Hepatocyte (in vitro differentiated cells): ENCODE results near the gene WNT1.

Source experiments
- EZH2 ChIP-seq: fragments of 200-600 bp; sonication (generic); IDR thresholded peaks from 2 replicates; pipeline ENCODE4 v1.6.1; 2016; ENCODE audit warnings: antibody characterized with exemption, mild to moderate bottlenecking, borderline replicate concordance
- EZH2phosphoT487 ChIP-seq: fragments of 200-600 bp; sonication (generic); IDR thresholded peaks from one replicate; pipeline ENCODE4 v1.6.1; 2018; ENCODE audit warnings: antibody characterized with exemption, mild to moderate bottlenecking, low read depth, moderate library complexity; ENCODE audit not compliant: unreplicated experiment, severe bottlenecking
- TF ChIP-seq, protein P1 (sequence below): fragments of 200-600 bp; sonication (generic); IDR thresholded peaks from 2 replicates; pipeline ENCODE4 v1.5.1; 2016; ENCODE audit warnings: antibody characterized with exemption, mild to moderate bottlenecking; ENCODE audit not compliant: poor library complexity

DNA sequence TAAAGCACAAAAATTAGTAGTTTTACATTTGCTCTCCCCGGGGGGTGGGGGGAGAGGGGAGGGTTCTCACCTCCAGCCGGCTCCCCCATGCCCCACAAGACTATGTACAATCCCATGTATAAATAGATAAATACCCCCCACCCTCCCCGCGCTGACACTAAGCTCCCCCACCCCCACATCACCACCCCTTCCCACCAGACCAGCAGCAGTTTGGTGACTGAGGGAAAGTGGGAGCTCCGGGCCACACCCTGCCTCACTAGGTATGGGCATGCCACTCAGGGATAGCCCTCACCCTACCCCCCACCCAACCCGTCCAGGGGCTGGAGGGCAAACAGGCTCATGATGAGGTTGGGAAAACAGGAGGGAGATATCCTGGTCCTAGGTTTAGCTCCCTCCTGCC, 42.3 kb downstream of the WNT1 start:
- TF ChIP-seq, protein P1, sequence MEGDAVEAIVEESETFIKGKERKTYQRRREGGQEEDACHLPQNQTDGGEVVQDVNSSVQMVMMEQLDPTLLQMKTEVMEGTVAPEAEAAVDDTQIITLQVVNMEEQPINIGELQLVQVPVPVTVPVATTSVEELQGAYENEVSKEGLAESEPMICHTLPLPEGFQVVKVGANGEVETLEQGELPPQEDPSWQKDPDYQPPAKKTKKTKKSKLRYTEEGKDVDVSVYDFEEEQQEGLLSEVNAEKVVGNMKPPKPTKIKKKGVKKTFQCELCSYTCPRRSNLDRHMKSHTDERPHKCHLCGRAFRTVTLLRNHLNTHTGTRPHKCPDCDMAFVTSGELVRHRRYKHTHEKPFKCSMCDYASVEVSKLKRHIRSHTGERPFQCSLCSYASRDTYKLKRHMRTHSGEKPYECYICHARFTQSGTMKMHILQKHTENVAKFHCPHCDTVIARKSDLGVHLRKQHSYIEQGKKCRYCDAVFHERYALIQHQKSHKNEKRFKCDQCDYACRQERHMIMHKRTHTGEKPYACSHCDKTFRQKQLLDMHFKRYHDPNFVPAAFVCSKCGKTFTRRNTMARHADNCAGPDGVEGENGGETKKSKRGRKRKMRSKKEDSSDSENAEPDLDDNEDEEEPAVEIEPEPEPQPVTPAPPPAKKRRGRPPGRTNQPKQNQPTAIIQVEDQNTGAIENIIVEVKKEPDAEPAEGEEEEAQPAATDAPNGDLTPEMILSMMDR, result no peak
- no peak for TF ChIP-seq EZH2phosphoT487
- no peak for TF ChIP-seq EZH2
